HG02884 (cell line): ENCODE data around the gene PRKAG2.

Source experiments
- ATAC-seq: cut with Tn5 transposase; IDR thresholded peaks from one replicate; pipeline ENCODE4 v1.9.1; 2021; ENCODE audit warnings: mild to moderate bottlenecking, moderate library complexity; ENCODE audit not compliant: unreplicated experiment

The PRKAG2 gene

DNA sequence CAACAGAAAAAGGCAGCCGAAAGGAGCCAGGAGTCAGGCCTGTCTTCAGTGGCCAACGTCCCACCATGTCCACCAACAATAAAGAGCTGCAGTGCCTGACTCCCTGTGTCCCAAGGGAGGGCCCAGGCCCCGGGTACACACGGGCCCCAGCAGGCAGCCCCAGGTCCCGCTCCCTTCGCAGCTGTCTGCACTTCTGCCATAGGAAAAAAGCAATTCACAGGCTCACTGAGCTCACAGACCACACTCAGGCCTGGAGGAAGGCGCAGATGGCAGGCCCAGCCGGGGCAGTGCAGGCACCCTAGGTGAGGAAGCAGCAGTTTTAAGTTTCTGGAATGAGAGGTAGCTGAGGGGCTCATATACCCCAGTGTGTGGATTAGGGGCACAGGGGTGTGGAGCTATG, 100.5 kb downstream of the PRKAG2 start:
- no peak for ATAC-seq

DNA sequence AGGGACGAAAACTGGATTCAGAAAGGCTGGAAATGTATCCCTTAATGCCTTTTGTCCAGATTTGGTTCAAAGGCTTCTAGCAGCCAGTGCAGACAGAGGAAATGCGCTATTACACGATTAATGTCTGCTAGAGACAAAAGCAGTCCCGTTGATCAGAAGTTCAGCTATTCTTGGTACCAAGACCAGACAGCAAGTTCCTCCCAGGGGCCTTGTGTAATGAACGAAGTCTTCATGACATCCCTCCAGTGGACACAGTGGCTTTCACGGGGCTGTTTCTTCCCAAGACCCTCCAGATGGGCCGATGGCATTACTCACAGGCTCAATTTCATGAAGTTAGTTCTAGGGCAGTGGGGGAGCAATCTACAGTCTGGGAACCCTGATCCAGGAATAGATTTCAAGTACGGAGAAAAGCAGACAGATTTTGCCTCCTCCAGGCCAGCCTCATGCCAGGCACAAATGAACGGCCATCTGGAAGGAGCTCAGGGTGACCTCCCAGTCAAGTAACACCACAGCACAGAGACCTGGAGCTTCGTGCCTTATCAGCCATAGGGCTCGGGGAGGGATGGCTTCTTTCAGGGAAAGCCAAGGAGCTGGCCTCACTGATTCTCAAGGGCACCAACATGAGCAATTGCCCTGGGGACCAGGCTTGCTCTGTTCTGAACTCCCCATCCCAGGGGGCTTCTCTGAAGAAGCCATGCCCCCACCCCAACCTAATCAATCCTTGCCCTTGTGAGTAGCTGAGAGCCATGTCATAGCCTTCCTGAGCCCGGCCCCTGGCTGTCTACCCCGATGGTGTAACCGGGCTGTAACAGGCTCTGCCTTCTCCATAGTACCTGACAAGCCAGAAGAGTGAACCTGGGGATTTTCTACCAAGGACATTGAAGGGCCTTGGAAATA, 101.1 kb downstream of the PRKAG2 start:
- ATAC-seq = no peak

GRCh38 chr7:151774951-151775350, 102.0 kb downstream of the PRKAG2 start:
- no peak for ATAC-seq

- ATAC-seq = no peak
Measured at GRCh38 chr7:151773797-151774196, 103.1 kb downstream of the PRKAG2 start.

DNA sequence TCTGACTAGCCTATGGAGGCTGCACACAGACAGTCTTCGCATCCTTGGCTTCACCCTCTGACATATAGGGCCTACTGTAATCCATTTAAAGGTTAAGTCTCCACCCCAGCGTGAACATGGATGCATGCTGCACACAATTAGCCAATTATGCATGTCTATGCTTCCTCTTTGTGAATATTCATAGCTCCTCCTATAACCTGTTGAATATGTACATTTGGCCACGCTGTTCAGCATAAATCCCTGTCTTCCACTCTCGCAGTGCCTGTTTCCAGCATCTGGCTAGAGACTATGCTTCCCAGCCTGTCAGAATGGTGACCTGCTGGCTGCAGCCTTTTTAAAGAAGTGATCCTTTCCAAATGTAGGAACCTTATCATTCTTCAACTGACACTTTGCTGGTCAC, 106.7 kb downstream of the PRKAG2 start:
- ATAC-seq = no peak

DNA sequence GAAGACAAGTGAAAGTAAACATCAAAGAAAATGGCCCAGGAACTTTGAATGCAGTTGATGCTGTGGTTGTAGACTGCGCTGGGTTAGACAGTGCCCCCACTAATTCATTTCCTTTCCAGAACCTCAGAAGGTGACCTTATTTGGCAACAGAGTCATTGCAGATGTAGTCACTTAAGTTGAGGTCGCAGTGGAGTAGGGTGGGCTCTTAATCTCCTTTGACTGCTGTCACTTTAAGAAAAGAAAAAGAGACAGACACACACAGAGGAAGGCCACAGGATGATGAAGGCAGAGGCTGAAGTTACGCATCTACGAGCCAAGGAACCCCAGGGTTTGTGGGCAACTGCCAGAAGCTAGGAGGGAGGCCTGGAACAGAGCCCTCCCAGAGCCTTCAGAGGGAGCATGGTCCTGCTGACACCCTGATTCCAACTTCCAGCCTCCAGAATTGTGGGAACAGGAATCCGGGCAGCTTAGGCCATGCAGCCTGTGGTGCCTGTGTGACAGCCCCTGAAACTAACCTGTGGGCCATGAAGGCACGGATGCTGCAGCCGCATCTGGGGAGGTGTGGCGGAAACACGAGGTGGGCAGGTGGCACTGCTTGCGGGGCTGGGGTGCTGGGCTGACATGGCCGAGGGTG, 107.6 kb downstream of the PRKAG2 start:
- ATAC-seq = peak; percentile 52

- ATAC-seq = no peak
Measured at GRCh38 chr7:151768805-151769187, 108.1 kb downstream of the PRKAG2 start.

DNA sequence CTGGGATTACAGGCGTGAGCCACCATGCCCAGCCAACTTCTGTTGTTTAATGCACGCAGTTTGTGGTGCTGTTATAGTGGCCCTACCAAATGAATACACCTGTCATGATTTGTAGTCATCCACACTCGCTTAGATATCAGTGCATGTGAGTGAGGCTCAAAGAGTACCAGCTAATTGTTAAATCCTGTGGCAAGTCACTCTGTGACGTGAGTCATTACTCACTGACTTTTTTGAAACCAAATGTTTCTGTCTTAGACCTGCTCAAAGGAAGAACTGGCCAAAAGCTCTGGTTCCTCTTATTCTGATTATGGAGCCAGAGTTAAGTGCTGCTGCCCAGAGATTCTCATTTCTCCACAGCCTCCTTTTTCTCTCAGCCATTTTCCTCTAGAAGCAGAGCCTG, 109.4 kb downstream of the PRKAG2 start:
- no peak for ATAC-seq

GRCh38 chr7:151764056-151764920, 112.6 kb downstream of the PRKAG2 start:
- ATAC-seq = no peak

DNA sequence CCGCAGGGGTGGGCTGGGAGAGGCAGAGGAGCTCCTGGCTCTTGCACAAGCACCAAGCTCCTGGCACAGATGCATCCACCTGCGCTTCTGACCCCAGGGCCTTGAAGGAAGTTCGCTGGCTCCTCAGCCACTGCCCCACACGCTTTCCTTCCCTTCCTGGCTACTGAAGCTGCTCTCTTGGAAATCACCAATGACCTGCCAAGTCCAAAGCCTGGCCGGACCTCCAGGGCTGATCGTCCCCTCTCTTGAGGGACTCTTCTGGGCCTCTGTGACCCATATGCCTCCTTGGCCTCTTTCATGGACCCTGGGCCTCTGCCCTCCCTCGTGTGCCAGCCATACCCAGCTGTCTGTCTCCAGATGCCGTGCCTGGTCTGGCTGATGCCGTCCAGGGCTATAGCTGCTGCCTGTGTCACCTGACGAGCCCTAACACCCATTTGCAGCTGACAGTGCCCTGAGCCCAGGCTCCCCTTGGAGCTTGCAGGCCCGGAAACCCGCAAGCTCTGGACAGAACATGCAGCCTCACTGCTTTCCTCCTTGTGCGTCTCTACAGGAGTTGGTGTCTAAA, 113.4 kb downstream of the PRKAG2 start:
- no peak for ATAC-seq

- ATAC-seq = no peak
Measured at GRCh38 chr7:151762583-151763245, 114.2 kb downstream of the PRKAG2 start.

DNA sequence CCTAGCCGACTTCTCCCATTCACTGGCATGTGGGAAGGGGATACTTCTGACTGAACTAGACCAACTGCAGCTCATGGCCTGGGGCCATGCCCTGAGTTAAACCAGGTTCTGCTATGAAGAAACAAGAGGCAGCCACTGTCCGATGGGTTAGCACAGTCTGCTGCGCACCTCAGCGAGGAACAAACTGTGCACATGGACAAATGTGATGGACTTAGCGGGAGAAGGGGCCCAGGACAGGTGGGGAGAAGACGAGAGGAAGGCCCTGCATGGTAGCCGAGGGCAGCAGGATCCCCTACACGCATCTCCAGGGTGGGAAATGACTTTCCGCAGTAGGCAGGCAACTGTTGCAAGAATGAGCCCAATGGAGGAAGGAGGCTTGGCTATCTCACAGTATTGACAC, 115.0 kb downstream of the PRKAG2 start:
- ATAC-seq = no peak

- ATAC-seq = no peak
Measured at GRCh38 chr7:151761231-151761630, 115.7 kb downstream of the PRKAG2 start.

DNA sequence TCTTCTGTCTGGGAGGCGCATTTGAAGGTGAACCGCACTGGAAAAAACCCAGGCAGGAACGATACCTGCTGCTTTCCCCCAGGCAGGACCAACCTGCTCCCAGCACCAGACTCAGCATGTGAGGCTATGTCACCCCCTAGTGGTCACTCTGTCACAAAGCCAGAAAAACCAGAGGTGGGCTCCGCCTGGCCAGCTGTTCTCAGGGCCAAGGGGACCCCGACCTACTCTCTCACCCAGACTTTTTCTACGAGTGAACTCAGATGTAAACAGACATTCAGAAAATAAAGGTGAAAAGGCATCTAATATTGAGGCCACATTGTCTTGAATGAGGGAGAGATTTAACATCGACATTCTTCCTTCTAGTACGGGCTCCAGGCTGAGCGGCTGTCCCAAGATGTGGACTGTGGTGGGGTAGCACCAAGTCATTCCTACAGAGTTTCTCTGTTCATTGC, 117.3 kb downstream of the PRKAG2 start:
- ATAC-seq = no peak

DNA sequence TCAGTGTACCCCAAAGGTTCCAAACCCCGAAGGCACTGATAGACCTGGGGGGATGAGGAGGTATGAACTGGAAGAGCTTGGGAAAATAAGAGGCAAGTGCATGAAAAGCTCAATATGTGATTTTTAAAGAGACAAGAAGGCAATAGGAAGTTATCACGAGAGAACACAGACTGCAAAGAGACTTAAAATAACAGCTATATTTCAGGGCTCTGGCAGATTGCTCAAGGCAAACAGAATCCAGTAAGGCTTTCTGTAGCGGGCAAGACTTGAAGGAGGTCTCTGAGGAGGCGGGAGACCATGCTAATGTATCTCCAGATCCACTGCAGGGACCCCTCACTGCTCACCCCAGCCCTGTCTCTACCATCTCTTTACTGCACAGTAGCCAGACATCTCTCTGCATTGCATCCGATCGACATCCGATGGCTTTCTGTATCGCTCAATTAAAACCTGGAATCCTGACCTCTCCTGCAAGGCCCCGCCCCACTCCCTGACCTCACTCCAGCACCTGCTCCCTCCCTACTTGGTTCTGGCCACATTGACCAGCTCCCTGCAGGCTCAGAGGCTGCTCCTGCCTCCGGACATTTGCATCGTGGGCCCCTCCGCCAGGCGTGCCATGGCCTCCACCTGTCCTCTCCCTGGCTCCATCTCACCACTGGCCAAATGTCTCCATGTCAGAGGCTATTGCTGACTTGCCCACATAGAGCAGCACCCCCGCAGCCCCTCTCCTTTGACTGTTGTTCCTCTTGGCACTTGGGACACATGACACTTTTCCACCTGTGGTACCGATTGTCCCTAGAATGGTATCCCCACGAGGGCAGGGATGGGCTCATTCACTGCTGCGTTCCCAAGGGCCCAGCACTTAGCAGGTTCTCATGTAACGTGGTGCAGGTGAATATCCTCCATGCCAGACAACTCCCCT, 118.0 kb downstream of the PRKAG2 start:
- no peak for ATAC-seq

- ATAC-seq = no peak
Measured at GRCh38 chr7:151757274-151757673, 119.6 kb downstream of the PRKAG2 start.

DNA sequence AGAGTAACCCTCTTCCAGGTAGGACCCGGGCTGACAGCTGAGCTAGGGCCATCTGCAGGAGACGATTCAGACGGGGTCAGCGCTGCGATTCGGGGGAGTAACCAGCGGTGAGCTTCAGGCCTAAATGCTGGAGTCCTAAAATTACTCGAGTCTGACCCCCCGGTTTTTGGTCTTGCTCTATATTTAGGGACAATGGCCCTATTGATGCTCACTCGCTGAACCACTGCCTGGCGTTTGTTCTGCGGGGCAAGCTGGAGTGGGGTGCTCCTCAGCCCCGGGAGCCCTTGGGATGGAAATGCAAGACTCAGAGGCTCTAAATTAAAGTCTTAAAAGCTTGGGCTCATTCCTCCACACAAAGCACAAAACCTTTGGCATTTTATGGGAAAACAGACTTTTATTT, 120.0 kb downstream of the PRKAG2 start:
- no peak for ATAC-seq

GRCh38 chr7:151756076-151756731, 120.7 kb downstream of the PRKAG2 start:
- peak; percentile 55 for ATAC-seq
